Activated T-helper 9 cell treated with anti-CD3 and anti-CD28 coated beads, Interleukin-2, amount 50 U/mL, for 16 hours (primary cell): Measurements from ENCODE around the gene EXOC3L4.

ENCODE experiments used
- DNase-seq: peaks from one replicate; pipeline ENCODE4 v3.0.0-alpha.2; 2020; ENCODE audit warnings: low read depth

The EXOC3L4 gene

GRCh38 chr14:103121846-103122584 is 27.5 kb downstream of the EXOC3L4 start:
- no peak for DNase-seq

GRCh38 chr14:103122585-103122946 is 28.0 kb downstream of the EXOC3L4 start:
- no peak for DNase-seq

GRCh38 chr14:103122947-103123633 is 28.6 kb downstream of the EXOC3L4 start, which contains the start of gene TNFAIP2:
TNFAIP2 (plus strand) TSS chr14:103123461; CDS start chr14:103126458, 2,997 bp downstream.
- DNase-seq = no peak

- no peak for DNase-seq
Measured at GRCh38 chr14:103123634-103124500, 29.3 kb downstream of the EXOC3L4 start.

- DNase-seq = no peak
Measured at GRCh38 chr14:103124501-103125001, 30.0 kb downstream of the EXOC3L4 start.

GRCh38 chr14:103125098-103126070 is 30.9 kb downstream of the EXOC3L4 start:
- no peak for DNase-seq

GRCh38 chr14:103126088-103126872 is 31.8 kb downstream of the EXOC3L4 start:
- no peak for DNase-seq

GRCh38 chr14:103126873-103127304 is 32.4 kb downstream of the EXOC3L4 start:
- DNase-seq = no peak

GRCh38 chr14:103127356-103127755 is 32.8 kb downstream of the EXOC3L4 start:
- no peak for DNase-seq

- no peak for DNase-seq
Measured at GRCh38 chr14:103127861-103128598, 33.5 kb downstream of the EXOC3L4 start.

GRCh38 chr14:103128631-103129300 is 34.2 kb downstream of the EXOC3L4 start:
- no peak for DNase-seq

- no peak for DNase-seq
Measured at GRCh38 chr14:103129301-103130016, 34.9 kb downstream of the EXOC3L4 start.

- DNase-seq = no peak
Measured at GRCh38 chr14:103130017-103130764, 35.7 kb downstream of the EXOC3L4 start.

- no peak for DNase-seq
Measured at GRCh38 chr14:103130965-103131364, 36.4 kb downstream of the EXOC3L4 start.

- DNase-seq = no peak
Measured at GRCh38 chr14:103131580-103131979, 37.1 kb downstream of the EXOC3L4 start.

GRCh38 chr14:103132381-103133209 is 38.1 kb downstream of the EXOC3L4 start:
- no peak for DNase-seq
